GM19025 (cell line): ENCODE measurements around the gene UMODL1.
"Not testable (repeated sequence)": the region's sequence is repeated elsewhere in the genome, so short reads cannot be mapped to it uniquely, and the experiment has no call there.

Experiments used
- ATAC-seq: cut with Tn5 transposase; IDR thresholded peaks from one replicate; pipeline ENCODE4 v1.9.1; 2021; ENCODE audit warnings: mild to moderate bottlenecking, low read depth, moderate library complexity; ENCODE audit not compliant: unreplicated experiment

UMODL1 gene

GRCh38 chr21:42160111-42160721 is 89.1 kb downstream of the UMODL1 start:
- no peak for ATAC-seq

- no peak for ATAC-seq
These were observed 89.6 kb downstream of the UMODL1 start for GRCh38 chr21:42160765-42161164.

GRCh38 chr21:42161401-42161955 is 90.4 kb downstream of the UMODL1 start:
- ATAC-seq = no peak

GRCh38 chr21:42161956-42162681 is 91.0 kb downstream of the UMODL1 start:
- ATAC-seq = no peak

GRCh38 chr21:42162831-42163510 is 91.9 kb downstream of the UMODL1 start:
- ATAC-seq = no peak

GRCh38 chr21:42163511-42163863 is 92.4 kb downstream of the UMODL1 start:
- ATAC-seq = no peak

GRCh38 chr21:42164064-42164789 is 93.1 kb downstream of the UMODL1 start:
- ATAC-seq = no peak

GRCh38 chr21:42164818-42165217 is 93.7 kb downstream of the UMODL1 start:
- ATAC-seq = no peak

GRCh38 chr21:42165901-42166300 is 94.8 kb downstream of the UMODL1 start:
- no peak for ATAC-seq

GRCh38 chr21:42169758-42170157 is 98.6 kb downstream of the UMODL1 start:
- ATAC-seq = no peak

- ATAC-seq = no peak
These were observed 100.3 kb downstream of the UMODL1 start for GRCh38 chr21:42171091-42172053.

- no peak for ATAC-seq
These were observed 101.7 kb downstream of the UMODL1 start for GRCh38 chr21:42172596-42173483.

GRCh38 chr21:42174173-42174572 is 103.1 kb downstream of the UMODL1 start:
- no peak for ATAC-seq

GRCh38 chr21:42175110-42175710 is 104.1 kb downstream of the UMODL1 start:
- ATAC-seq = no peak

GRCh38 chr21:42176859-42177258 is 105.7 kb downstream of the UMODL1 start:
- no peak for ATAC-seq

GRCh38 chr21:42179316-42179715 is 108.2 kb downstream of the UMODL1 start:
- ATAC-seq = no peak

GRCh38 chr21:42180001-42180400 is 108.9 kb downstream of the UMODL1 start:
- not testable (repeated sequence) for ATAC-seq

GRCh38 chr21:42182713-42183371 is 111.7 kb downstream of the UMODL1 start:
- no peak for ATAC-seq
